Measurements from ENCODE around the gene SIAE. TPM values are rescaled to one million over a fixed set of nuclear protein-coding genes. Genes with fewer than 3 reads are reported as not detected.

Gene SIAE, protein sequence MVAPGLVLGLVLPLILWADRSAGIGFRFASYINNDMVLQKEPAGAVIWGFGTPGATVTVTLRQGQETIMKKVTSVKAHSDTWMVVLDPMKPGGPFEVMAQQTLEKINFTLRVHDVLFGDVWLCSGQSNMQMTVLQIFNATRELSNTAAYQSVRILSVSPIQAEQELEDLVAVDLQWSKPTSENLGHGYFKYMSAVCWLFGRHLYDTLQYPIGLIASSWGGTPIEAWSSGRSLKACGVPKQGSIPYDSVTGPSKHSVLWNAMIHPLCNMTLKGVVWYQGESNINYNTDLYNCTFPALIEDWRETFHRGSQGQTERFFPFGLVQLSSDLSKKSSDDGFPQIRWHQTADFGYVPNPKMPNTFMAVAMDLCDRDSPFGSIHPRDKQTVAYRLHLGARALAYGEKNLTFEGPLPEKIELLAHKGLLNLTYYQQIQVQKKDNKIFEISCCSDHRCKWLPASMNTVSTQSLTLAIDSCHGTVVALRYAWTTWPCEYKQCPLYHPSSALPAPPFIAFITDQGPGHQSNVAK
- 8.3 to 15.2 TPM (median 9.6 TPM) in 3 replicates for total RNA-seq
- long read RNA-seq, full-length matches to known transcripts, result 2 of 2 reads
- long read RNA-seq, partial matches to known transcripts, result 0 of 2 reads
- long read RNA-seq, other reads (novel, unspliced or antisense), result 0 of 2 reads

DNA sequence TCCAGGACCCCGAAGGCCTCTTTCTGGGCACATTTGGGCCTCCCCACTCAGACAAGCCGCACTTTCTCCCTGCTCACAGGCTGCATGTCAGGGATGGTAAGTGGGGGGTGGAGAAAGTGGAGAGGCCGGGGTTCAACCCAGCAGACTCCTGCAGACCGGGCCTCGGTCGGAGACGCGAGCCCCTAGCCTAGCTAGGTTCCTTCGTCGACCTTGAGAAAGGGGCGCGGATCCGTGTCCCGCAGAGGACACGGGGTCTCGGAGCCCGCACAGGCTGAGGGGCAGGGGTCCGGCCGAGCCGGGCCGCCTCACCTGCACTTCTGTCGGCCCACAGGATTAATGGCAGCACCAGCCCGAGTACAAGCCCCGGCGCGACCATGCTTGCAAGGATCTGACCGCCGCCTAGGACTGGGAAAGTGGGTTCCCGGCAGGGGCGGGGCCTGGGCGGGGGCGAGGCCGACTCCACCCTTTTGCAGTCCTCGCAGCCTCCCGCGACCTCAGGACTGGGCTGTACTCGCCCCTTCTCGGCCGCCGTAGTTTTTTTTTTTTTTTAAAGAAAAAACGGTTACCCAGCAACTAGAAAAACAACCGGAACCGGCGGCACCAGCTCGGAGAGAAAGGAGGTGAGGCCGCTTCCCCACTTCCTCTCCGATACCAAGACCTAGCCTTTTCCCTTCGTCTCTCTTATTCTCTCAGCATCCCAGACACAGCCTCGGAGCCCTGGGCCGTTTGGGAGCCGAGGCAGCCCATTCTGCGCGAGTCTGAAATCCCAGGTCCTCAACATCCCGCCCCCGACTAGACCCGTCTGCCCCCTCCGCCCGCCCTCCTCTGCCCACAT lies at the start of gene SIAE, which contains the start of gene SPA17:
Gene SIAE (minus strand): TSS at position 407 of the 835 bp plus-strand sequence. CDS start 31 bp downstream, at position 376.
Gene SPA17 (plus strand): TSS at position 572 of the 835 bp plus-strand sequence. CDS start 1,361 bp downstream, outside the sequence.
- Mint-ChIP-seq H3K27ac (ENCODE audit: unreplicated experiment) (peak within 1 kb of the TSS; percentile 98), H3K36me3 (ENCODE audit: low read depth) (no peaks in the 10 kb centered on the region), H3K4me3 (ENCODE audit: unreplicated experiment) (peak within 1 kb of the TSS; percentile 92), H3K9me3 (ENCODE audit: low read depth) (no peaks in the 10 kb centered on the region), H3K27me3 (ENCODE audit: low read depth) (no peaks in the 10 kb centered on the region), H3K4me1 (ENCODE audit: low read depth) (peaks cover 21% of the 10 kb centered on the region)
- TF ChIP-seq, protein P1, sequence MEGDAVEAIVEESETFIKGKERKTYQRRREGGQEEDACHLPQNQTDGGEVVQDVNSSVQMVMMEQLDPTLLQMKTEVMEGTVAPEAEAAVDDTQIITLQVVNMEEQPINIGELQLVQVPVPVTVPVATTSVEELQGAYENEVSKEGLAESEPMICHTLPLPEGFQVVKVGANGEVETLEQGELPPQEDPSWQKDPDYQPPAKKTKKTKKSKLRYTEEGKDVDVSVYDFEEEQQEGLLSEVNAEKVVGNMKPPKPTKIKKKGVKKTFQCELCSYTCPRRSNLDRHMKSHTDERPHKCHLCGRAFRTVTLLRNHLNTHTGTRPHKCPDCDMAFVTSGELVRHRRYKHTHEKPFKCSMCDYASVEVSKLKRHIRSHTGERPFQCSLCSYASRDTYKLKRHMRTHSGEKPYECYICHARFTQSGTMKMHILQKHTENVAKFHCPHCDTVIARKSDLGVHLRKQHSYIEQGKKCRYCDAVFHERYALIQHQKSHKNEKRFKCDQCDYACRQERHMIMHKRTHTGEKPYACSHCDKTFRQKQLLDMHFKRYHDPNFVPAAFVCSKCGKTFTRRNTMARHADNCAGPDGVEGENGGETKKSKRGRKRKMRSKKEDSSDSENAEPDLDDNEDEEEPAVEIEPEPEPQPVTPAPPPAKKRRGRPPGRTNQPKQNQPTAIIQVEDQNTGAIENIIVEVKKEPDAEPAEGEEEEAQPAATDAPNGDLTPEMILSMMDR (IDR thresholded peaks at IDR 0.05), result no peak
- DNase-seq (ENCODE audit: low spot score), result peak; percentile 97

DNA sequence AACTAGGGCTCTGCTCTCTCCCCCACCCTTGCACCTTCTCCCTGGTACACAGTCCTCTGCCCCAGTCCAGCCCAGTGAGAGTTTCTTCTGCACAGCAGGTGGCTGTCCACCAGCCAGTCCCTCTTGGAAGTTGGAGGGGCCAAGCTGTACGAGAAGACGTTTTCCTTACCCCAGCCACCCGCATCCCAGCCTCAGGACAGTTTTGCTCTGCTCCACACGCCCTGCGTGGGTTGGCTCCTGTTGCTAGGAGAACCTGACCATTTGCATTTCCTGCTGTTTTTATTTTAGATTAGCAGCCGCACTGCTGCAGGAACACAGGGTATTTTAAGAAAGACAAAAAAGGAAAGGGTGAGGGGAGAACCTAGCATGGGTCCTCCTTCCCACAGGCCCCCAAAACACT lies 48.6 kb upstream of the SIAE start:
- peaks cover 64% of the 10 kb centered on the region for H3K27me3 Mint-ChIP-seq (ENCODE audit: low read depth)
- H3K4me3 Mint-ChIP-seq (ENCODE audit: unreplicated experiment), result no peak overlapping the region
- TF ChIP-seq, protein P1 (IDR thresholded peaks at IDR 0.05), result no peak
- DNase-seq (ENCODE audit: low spot score), result no peak
- no peaks in the 10 kb centered on the region for H3K36me3 Mint-ChIP-seq (ENCODE audit: low read depth)
- H3K4me1 Mint-ChIP-seq (ENCODE audit: low read depth), result peaks cover 28% of the 10 kb centered on the region
- no peaks in the 10 kb centered on the region for H3K9me3 Mint-ChIP-seq (ENCODE audit: low read depth)
- no peak overlapping the region for H3K27ac Mint-ChIP-seq (ENCODE audit: unreplicated experiment)

DNA sequence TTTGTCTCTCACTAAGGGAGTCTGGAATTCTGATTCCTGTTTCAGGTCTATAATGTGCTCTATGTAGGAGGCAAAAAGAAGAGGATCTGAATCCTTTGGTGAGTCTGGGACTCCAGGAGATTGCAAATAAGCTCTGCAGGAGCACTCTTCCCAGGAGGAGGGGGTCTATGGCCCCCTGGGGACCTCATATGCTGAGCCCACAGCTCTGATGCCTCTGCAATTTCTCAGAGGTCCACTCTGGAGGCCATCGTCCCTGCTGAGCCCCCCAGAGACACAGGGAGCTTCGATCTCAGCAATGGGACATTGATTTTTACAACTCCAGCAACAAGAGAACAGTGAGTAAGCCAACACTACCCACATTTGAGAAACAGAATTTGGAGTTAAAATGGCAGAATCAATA lies 46.0 kb upstream of the SIAE start:
- Mint-ChIP-seq H3K4me3 (ENCODE audit: unreplicated experiment) (no peak overlapping the region), H3K4me1 (ENCODE audit: low read depth) (peaks cover 12% of the 10 kb centered on the region), H3K27ac (ENCODE audit: unreplicated experiment) (no peak overlapping the region), H3K27me3 (ENCODE audit: low read depth) (peaks cover 67% of the 10 kb centered on the region), H3K9me3 (ENCODE audit: low read depth) (no peaks in the 10 kb centered on the region), H3K36me3 (ENCODE audit: low read depth) (no peaks in the 10 kb centered on the region)
- no peak for DNase-seq (ENCODE audit: low spot score)
- TF ChIP-seq, protein P1 (IDR thresholded peaks at IDR 0.05), result no peak

DNA sequence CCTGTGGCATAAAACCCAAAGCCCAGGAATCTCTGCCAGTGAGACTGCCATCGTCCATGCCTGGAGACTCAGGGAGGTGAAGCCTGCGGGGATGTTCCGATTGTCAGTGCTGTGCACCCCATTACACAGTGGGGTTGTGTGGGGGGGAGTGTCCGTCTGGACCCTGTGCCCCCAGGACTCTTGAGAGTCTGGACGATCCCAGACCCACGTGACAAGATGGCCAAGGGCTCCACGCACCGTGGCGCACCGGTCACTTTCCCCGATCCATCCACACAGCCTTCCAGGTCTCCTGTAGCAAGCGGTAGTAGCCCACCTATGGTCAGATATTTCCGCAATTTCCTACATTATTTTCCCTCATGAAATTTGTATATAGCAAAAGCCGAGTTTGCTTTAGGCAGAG lies 45.3 kb upstream of the SIAE start:
- H3K27ac Mint-ChIP-seq (ENCODE audit: unreplicated experiment), result no peak overlapping the region
- TF ChIP-seq, protein P1 (IDR thresholded peaks at IDR 0.05), result no peak
- no peak for DNase-seq (ENCODE audit: low spot score)
- peak overlapping the region; percentile 69 for H3K4me3 Mint-ChIP-seq (ENCODE audit: unreplicated experiment)
- H3K27me3 Mint-ChIP-seq (ENCODE audit: low read depth), result peaks cover 64% of the 10 kb centered on the region
- no peaks in the 10 kb centered on the region for H3K9me3 Mint-ChIP-seq (ENCODE audit: low read depth)
- H3K36me3 Mint-ChIP-seq (ENCODE audit: low read depth), result no peaks in the 10 kb centered on the region
- H3K4me1 Mint-ChIP-seq (ENCODE audit: low read depth), result peaks cover 11% of the 10 kb centered on the region
